Measurements from ENCODE around the gene SNED1.

- no peak for TF ChIP-seq CTCF (IDR thresholded peaks at IDR 0.05)
- TF ChIP-seq POLR2A (IDR thresholded peaks at IDR 0.05), result no peak
These were observed 36.5 kb upstream of the SNED1 start for GRCh38 chr2:240961910-240962299.
